Renal pelvis (tissue), 4 donors: Measurements from ENCODE around the gene CST7. TPM values are rescaled to one million over a fixed set of nuclear protein-coding genes. Genes with fewer than 3 reads are reported as not detected.
"Not testable (repeated sequence)": the region's sequence is repeated elsewhere in the genome, so short reads cannot be mapped to it uniquely, and the experiment has no call there.

Source experiments
- DNase-seq: peaks from one replicate; pipeline ENCODE4 v3.0.0-alpha.2; 2013
- polyA plus RNA-seq, 3 donors: library from polyadenylated mRNA; unstranded; fragments of 120-200 nt; gene quantifications; one replicate each; pipeline ENCODE4 v1.2.1, GENCODE V29; 2013; ENCODE audit not compliant: insufficient read length in 3 of 3

The CST7 gene
- polyA plus RNA-seq, 3 donors, result 0.24 to 0.46 (median 0.38) TPM

DNA sequence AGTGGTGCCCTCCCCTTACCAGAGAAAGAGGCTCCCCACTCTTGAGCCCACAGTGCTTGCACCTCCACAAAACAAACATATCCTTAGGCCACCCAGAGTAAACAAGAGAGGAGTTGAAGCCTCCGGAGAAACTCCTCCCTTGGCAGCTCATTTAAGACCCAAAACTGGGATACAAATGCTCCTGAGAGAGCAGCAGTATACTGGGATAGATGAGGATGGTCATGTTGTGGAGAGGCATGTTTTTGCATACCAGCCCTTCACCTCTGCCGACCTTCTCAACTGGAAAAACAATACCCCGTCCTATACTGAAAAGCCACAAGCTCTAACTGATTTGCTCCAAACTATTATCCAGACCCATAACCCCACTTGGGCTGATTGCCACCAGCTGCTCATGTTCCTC is 28.4 kb upstream of the CST7 start:
- not testable (repeated sequence) for DNase-seq

- DNase-seq, result not testable (repeated sequence)
Observed at GRCh38 chr20:24929259-24929658, 19.8 kb upstream of the CST7 start.

- DNase-seq, result peak; percentile 55
Observed at GRCh38 chr20:24929867-24930723, 19.0 kb upstream of the CST7 start.

DNA sequence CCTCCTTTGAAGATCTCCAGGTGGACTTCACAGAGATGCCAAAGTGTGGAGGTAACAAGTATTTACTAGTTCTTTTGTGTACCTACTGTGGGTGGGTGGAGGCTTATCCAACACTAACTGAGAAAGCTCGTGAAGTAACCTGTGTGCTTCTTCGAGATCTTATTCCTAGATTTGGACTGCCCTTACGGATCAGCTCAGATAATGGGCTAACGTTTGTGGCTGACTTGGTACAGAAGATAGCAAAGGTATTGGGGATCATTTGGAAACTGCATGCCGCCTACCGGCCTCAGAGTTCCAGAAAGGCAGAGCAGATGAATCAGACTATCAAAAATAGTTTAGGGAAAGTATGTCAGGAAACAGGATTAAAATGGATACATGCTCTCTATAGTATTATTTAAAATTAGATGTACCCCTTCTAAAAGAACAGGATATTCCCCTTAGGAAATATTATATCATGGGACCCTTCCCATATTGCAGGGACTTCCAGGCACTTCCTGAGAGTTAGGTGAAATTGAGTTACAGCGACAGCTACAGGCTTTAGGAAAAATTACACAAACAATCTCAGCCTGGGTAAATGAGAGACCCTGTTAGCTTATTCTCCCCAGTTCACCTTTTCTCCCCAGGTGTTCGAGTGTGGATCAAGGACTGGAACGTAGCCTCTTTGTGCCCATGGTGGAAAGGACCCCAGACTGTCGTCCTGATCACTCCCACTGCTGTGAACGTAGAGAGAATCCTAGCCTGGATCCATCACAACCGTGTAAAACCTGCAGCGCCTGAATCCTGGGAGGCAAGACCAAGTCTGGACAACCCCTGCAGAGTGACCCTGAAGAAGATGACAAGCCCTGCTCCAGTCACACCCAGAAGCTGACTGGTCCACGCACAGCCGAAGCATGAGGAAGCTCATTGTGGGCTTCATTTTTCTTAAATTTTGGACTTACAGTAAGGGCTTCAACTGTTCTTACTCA is 18.1 kb upstream of the CST7 start:
- not testable (repeated sequence) for DNase-seq

- DNase-seq, result not testable (repeated sequence)
Observed at GRCh38 chr20:24931893-24932292, 17.2 kb upstream of the CST7 start.

DNA sequence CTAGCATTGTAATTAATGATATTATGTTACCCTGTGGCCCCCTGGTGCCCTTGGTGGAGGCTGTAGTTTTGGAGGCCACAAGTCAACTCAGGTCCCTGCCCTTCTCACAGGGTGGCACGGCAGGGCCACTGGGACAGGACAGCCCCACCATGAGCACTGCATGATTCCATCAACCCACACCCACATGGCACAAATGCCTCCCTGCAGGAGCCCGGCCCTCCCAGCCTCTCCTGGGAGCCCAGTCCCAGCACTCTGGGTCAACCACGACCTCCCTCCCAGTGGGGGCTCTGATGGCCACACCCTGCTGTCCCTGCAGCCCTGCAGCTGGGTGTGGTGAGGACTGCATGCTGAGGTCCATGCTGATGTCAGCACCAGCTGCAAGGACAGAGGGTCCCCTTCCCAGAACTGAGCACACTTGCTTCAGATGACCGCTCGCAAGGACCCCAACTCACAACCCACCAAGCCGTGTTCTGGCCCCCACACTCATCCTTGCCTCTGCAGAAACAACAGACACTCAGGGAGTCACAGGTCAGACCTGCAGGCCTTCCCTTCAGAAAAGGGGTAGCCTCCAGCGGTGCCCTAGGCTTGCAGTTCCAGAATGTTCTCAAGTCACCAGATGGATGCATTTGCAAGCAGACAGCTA is 15.7 kb upstream of the CST7 start:
- DNase-seq, result no peak

- no peak for DNase-seq
Observed at GRCh38 chr20:24934101-24934661, 14.9 kb upstream of the CST7 start.

- no peak for DNase-seq
Observed at GRCh38 chr20:24934716-24935115, 14.4 kb upstream of the CST7 start.

DNA sequence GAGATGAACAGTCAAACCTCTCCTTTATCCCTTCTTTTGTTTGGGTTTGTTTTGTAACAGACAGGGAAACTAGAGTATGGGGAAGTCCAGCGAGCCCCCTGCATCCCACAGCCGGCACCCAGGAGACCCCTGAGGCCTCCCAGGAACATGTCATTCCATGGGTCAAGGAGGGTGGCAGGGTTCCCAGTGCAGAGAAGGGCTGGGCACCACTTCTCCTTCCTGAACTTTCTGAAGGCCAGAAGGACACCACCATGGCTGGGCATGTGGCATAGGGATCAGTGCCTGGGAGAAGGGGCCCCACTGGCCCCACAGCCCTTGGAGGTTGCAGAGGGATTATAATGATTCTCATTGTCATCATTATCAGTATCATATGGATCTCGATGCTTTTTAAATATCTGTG is 13.9 kb upstream of the CST7 start:
- no peak for DNase-seq

GRCh38 chr20:24935766-24936525 is 13.1 kb upstream of the CST7 start:
- no peak for DNase-seq

GRCh38 chr20:24936526-24937407 is 12.3 kb upstream of the CST7 start:
- no peak for DNase-seq

- no peak for DNase-seq
Observed at GRCh38 chr20:24937579-24937978, 11.5 kb upstream of the CST7 start.

DNA sequence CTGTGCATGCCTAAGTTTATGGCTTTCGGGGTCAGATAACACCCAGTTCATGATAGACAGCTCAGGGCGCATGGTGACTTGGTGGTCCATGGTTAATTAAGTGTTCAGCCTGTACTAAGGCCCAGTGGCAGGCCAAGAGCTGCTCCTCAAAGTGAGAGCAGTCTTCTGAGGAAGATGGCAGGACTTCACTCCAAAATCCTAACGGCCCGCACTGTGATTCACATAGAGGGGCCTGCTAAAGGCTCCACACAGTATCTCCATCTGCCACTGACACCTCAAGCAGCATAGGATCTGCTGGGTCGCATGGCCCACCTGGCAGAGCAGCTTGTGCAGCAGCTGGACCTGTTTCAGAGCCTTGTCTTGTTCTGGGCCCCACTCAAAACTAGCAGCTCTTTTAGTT is 10.6 kb upstream of the CST7 start:
- no peak for DNase-seq

GRCh38 chr20:24939036-24939435 is 10.0 kb upstream of the CST7 start:
- no peak for DNase-seq

- DNase-seq, result no peak
Observed at GRCh38 chr20:24942679-24943078, 6.4 kb upstream of the CST7 start.

DNA sequence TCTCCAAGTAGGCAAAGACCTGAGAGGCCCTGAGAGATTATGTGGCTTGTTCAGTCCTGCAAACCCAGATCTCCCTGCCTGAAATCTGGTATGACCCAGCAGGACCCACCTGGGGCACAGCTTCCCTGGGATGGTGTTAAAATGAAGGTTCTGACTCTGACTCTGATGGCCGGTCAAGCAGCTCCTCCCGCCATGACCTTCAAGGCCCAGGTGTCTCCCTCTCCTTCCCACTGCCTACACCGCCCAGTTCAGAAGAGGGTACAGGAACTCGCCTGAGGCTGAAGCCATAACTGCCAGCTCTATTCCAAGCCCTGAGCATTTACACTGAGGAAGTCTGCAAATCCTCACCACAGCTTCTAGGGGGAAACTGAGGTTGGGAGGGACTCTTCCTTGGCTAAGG is 5.9 kb upstream of the CST7 start:
- no peak for DNase-seq

GRCh38 chr20:24943731-24944130 is 5.3 kb upstream of the CST7 start:
- DNase-seq, result no peak

- DNase-seq, result not testable (repeated sequence)
Observed at GRCh38 chr20:24946376-24946775, 2.7 kb upstream of the CST7 start.

- not testable (repeated sequence) for DNase-seq
Observed at GRCh38 chr20:24948396-24948938, 602 bp upstream of the CST7 start.

DNA sequence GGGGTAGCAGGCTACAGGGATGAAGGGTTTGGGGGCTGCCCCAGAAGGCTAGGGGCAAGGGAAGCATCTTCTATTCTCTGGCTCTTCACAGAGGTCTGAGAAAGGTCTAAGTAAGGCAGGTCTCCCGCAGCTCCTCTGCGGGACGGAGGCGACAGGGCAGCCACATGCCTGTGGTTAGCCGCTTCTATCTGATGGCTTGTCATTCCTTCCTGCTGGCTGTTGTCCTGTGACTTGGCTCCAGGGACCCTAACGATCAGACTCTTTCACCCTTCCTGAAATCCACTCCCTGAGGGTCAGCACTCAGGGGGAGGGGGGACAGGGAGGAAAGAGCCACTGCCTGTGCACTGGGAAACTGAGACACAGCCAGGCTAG is 673 bp downstream of the CST7 start:
- DNase-seq, result no peak
